GM21381 (cell line): ENCODE measurements around the gene C2CD4C.
"Not testable (repeated sequence)": the region's sequence is repeated elsewhere in the genome, so short reads cannot be mapped to it uniquely, and the experiment has no call there.

Experiments used
- ATAC-seq: cut with Tn5 transposase; IDR thresholded peaks from one replicate; pipeline ENCODE4 v1.9.1; 2021; ENCODE audit warnings: mild to moderate bottlenecking, moderate library complexity; ENCODE audit not compliant: unreplicated experiment

The C2CD4C gene

GRCh38 chr19:369256-369655 is 39.7 kb downstream of the C2CD4C start:
- no peak for ATAC-seq

DNA sequence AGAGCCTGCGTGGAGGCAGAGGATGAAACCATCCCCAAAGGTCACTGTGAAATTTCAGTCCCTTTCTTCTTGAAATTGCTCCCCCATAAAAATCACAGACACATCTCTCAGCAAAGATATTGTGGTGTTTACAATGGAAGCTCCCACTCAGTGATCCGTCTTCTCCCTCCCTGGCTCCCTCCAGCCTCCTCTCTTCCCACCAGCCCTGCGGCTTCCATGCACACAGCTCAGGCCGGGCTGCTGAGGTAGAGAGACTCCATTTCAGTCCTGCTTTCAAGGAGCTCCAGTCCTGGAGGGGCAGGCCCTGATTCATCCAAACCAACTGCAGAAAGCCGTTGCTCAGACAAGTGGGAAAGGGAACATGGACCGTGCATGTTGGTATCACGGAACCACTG is 40.3 kb downstream of the C2CD4C start:
- ATAC-seq: no peak

DNA sequence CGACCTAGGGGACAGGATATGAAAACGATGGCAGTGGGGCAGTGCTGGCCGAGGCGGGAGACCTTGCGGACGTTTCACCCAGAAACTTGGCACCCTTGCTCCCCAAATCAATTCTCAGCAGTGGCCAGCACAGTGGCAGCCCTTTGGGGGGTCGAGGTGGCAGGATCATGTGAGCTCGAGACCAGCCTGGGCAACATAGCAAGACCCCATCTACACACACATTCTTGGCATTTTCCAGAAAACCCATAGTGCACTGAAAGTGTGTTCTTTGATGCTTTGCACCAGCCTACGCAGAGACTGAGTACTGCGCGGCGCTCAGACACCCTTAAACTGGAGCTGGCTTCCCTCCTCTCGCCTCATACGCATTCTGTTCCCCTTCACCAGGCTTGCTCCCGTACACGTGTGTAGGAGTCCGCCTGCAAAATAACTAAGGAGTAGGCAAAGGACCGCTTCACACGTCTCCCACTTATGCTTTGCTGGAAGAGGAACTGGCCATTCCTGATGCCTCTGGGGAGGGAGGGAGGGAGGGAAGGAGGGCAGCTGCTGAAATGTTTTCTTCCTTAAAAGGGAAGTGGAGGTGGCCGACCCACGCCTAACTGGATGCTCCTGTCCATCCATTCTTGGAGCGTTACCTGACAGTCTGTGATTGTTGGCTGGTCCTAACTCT is 40.9 kb downstream of the C2CD4C start:
- no peak for ATAC-seq

DNA sequence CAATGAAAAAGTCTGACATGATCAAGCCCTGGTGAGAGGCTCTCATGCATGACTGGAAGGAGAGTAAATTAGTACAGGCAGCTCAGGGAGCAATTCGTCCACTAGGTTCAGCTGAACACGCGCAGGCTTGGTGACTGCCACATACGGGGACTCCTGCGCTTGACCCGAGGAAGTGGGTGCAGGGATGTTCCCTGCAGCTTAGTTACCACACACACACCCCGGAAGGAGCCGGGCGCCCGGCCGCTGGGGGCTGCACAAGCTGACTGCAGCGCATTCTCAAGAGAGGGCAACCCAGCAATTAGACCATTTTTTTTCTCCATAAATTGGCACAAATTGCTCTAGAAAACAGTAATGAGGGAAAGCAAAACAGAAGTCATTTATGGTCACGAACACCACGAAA is 41.4 kb downstream of the C2CD4C start:
- no peak for ATAC-seq

DNA sequence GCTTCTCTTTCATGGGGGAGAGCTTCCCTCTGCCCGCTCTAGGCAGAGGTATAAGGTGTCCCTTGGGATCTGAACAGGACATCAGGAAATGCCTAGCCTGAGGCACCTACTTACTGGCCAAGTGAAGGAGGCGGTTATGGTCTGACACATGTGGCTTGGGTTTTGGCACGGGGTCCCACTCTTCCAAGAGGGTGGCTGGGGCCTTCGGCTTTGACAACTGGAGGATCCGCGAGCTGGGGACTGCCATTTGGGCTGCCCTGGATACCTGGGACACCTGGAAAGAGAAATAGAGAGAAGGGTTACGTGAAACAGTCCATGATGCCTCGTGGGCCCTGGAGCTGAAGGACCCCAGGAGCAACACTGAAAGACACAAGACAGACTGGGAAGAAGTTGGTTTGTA is 42.0 kb downstream of the C2CD4C start:
- no peak for ATAC-seq

- no peak for ATAC-seq
These were observed 42.7 kb downstream of the C2CD4C start for GRCh38 chr19:366205-366783.

- no peak for ATAC-seq
These were observed 44.3 kb downstream of the C2CD4C start for GRCh38 chr19:364496-365287.

DNA sequence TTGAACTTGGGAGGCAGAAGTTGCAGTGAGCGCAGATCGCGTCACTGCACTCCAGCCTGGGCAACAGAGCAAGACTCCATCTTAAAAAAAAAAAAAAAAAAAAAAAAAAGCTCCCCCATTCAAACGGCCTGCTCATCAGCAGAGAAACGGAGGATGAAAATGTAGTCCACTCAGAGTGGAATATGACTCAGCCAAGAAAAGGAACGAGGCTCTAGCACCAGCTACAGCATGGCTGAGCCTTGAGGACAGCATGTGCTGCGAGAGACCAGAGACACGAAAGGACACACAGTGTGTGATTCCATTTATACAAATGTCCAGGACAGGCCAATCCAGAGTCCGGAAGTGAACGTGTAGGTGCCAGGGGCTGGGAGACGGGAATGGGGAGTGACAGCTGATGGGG is 46.3 kb downstream of the C2CD4C start:
- ATAC-seq: no peak

- ATAC-seq: no peak
These were observed 46.8 kb downstream of the C2CD4C start for GRCh38 chr19:362154-362553.

GRCh38 chr19:359653-359925 is 49.4 kb downstream of the C2CD4C start:
- no peak for ATAC-seq

DNA sequence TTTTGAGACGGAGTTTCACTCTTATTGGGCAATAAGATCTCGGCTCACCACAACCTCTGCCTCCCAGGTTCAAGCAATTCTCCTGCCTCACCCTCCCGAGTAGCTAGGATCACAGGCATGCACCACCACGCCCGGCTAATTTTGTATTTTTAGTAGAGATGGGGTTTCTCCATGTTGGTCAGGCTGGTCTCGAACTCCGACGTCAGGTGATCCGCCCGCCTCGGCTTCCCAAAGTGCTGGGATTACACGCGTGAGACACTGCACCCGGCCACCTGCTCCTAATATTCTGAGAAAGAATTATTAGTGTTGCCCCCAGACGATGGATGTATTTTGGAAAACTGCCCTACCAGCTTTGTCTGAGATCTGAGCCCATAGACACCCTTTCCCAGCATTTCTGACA is 53.4 kb downstream of the C2CD4C start:
- ATAC-seq: not testable (repeated sequence)
